BLaER1 treated with 17β-estradiol and CSF1 and Interleukin-3, amounts not matched to agents 10 nM and 100 nM (cell line): ENCODE results near the gene LRP8.
A peak's percentile ranks its signal among the peaks of the same experiment; 100 is the strongest.

Source experiments
- H3K27ac ChIP-seq, 11 experiments: shearing (Covaris generic); formaldehyde crosslinking; 2 replicates each; pipeline ENCODE4 v1.8.1; 2022
- H3K27me3 ChIP-seq, 11 experiments: shearing (Covaris generic); formaldehyde crosslinking; 2 replicates each; pipeline ENCODE4 v1.8.1; 2022
- H3K36me3 ChIP-seq, 11 experiments: shearing (Covaris generic); formaldehyde crosslinking; 2 replicates each; pipeline ENCODE4 v1.8.1; 2022
- H3K4me1 ChIP-seq, 10 experiments: shearing (Covaris generic); formaldehyde crosslinking; 2 replicates each; pipeline ENCODE4 v1.8.1; 2022
- H3K4me2 ChIP-seq, 11 experiments: shearing (Covaris generic); formaldehyde crosslinking; 2 replicates each; pipeline ENCODE4 v1.8.1; 2022
- H3K4me3 ChIP-seq, 10 experiments: shearing (Covaris generic); formaldehyde crosslinking; 2 replicates each; pipeline ENCODE4 v1.8.1; 2022
- H3K9ac ChIP-seq, 11 experiments: shearing (Covaris generic); formaldehyde crosslinking; 2 replicates each; pipeline ENCODE4 v1.8.1; 2022
- H3K9me3 ChIP-seq, 11 experiments: shearing (Covaris generic); formaldehyde crosslinking; replicated peaks in 1 of 11; 2 replicates each; pipeline ENCODE4 v1.8.1; 2022
- H4K20me1 ChIP-seq, 11 experiments: shearing (Covaris generic); formaldehyde crosslinking; 2 replicates each; pipeline ENCODE4 v1.8.1; 2022
- Cebpa-rat ChIP-seq, 11 experiments: shearing (Covaris generic); IDR thresholded peaks; 2 replicates each; pipeline ENCODE4 v1.8.1; 2022

The LRP8 gene

GRCh38 chr1:53294567-53294966 lies 33.3 kb downstream of the LRP8 start:
- Histone ChIP-seq H3K4me3 (no peak overlapping the region), H3K36me3 (peaks cover 1 to 63% (median 32%) of the 10 kb centered on the region in 11 experiments; a peak in 20 of 22 replicates), H3K27me3 (no peaks in the 10 kb centered on the region), H3K4me2 (peak overlapping the region; percentile 74 to 89 (median 84)), H3K9ac (peak overlapping the region in 4 of 11 experiments; percentile 17 to 33 (median 26); a peak in 2 of 22 replicates), H3K4me1 (peaks cover 71 to 93% (median 81%) of the 10 kb centered on the region in 10 experiments), H3K9me3 (no peaks in the 10 kb centered on the region), H3K27ac (peak overlapping the region in 8 of 11 experiments; percentile 1 to 65 (median 41); a peak in 8 of 22 replicates), H4K20me1 (peaks cover 0 to 100% (median 99%) of the 10 kb centered on the region in 11 experiments; a peak in 18 of 22 replicates)
- no peak for TF ChIP-seq Cebpa-rat (IDR thresholded peaks at IDR 0.05)

DNA sequence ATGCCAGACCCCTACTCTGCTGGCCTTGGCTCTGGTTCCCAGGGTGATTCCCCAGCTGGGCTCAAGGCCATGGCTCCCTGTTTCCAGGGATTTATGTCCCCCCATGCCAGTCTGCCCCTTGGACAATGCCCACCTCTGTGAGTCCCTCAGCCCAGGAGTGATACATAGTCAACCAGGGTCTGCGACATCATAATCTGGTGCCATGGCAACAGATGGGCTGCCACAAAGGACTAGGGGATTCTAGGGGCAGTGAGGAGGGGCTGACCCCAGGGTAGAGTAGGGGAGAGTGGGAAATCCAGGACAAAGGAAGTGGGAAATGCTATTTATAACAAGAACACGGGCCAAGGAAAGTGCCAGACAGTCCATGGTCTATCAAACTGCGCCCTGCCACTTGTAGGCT lies 33.8 kb downstream of the LRP8 start:
- H3K4me1 ChIP-seq, result peaks cover 70 to 88% (median 76%) of the 10 kb centered on the region in 10 experiments
- TF ChIP-seq Cebpa-rat (IDR thresholded peaks at IDR 0.05), result no peak
- no peaks in the 10 kb centered on the region for H3K9me3 ChIP-seq
- peaks cover 6 to 65% (median 37%) of the 10 kb centered on the region in 11 experiments; a peak in 20 of 22 replicates for H3K36me3 ChIP-seq
- H3K27me3 ChIP-seq, result no peaks in the 10 kb centered on the region
- no peak overlapping the region for H3K4me3 ChIP-seq
- H3K9ac ChIP-seq, result peak overlapping the region in 3 of 11 experiments; percentile 22 to 41 (median 30); a peak in 2 of 22 replicates
- peak overlapping the region in 10 of 11 experiments; percentile 1 to 65 (median 28); a peak in 14 of 22 replicates for H3K27ac ChIP-seq
- peak overlapping the region; percentile 74 to 89 (median 84) for H3K4me2 ChIP-seq
- H4K20me1 ChIP-seq, result peaks cover 0 to 100% (median 97%) of the 10 kb centered on the region in 11 experiments; a peak in 18 of 22 replicates

GRCh38 chr1:53293123-53293522 lies 34.7 kb downstream of the LRP8 start:
- Histone ChIP-seq H3K9ac (peak overlapping the region in 10 of 11 experiments; percentile 6 to 54 (median 35); a peak in 14 of 22 replicates), H3K36me3 (peaks cover 15 to 65% (median 46%) of the 10 kb centered on the region in 11 experiments; a peak in 21 of 22 replicates), H3K27me3 (no peaks in the 10 kb centered on the region), H3K4me2 (peak overlapping the region; percentile 74 to 89 (median 84)), H3K9me3 (no peaks in the 10 kb centered on the region), H3K27ac (peak overlapping the region in 10 of 11 experiments; percentile 11 to 65 (median 37); a peak in 19 of 22 replicates), H4K20me1 (peaks cover 0 to 100% (median 90%) of the 10 kb centered on the region in 11 experiments; a peak in 18 of 22 replicates), H3K4me1 (peaks cover 61 to 79% (median 66%) of the 10 kb centered on the region in 10 experiments), H3K4me3 (no peak overlapping the region; a peak in 1 of 20 replicates)
- no peak for TF ChIP-seq Cebpa-rat (IDR thresholded peaks at IDR 0.05)

DNA sequence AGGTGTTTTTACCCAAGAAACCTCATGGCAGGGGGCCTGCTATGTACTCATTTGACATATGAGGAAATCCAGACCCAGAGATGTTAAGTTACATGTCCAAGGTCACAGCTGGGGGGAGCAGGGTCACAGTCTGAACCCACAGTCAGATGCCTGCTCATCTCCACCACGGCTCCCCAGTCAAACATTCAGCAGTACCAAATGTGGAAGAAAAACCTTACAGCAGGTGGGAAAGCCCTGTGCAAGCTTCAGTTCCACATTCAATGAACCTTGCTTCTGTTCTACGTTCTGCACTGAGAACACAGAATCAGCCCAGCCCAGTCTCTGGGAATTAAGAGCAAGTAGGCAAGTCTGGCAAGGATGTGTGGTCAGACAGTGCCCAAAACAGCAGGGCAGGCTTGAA lies 35.2 kb downstream of the LRP8 start:
- H3K9ac ChIP-seq, result peak overlapping the region in 10 of 11 experiments; percentile 6 to 54 (median 35); a peak in 11 of 22 replicates
- H3K4me3 ChIP-seq, result no peak overlapping the region; a peak in 1 of 20 replicates
- H3K27ac ChIP-seq, result peak overlapping the region in 10 of 11 experiments; percentile 11 to 65 (median 37); a peak in 16 of 22 replicates

DNA sequence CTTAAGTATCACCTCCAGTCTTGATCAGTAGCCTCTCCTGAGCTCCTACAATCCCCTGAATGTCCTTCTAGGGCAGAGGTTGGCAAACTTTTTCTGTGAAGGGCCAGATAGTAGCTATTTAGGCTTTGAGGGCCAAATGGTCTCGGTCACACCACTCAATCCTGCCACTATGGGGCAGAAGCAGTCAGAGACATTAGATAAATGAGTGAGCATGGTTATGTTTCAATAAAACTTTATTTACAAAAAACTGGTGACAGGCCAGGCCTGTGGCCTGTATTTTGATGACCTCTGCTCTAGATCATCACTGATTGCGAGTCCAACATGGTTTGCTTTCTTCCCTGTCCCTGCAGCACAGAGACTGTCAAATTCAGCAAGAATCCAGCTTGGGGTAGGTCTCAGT lies 36.3 kb downstream of the LRP8 start:
- H3K9me3 ChIP-seq, result no peaks in the 10 kb centered on the region
- H3K4me2 ChIP-seq, result peak overlapping the region in 2 of 11 experiments; percentile 84 to 89; a peak in 3 of 22 replicates
- H3K4me3 ChIP-seq, result no peak overlapping the region
- no peaks in the 10 kb centered on the region for H3K27me3 ChIP-seq
- H3K36me3 ChIP-seq, result peaks cover 23 to 65% (median 57%) of the 10 kb centered on the region in 11 experiments; a peak in 21 of 22 replicates
- H4K20me1 ChIP-seq, result peaks cover 0 to 96% (median 80%) of the 10 kb centered on the region in 11 experiments; a peak in 18 of 22 replicates
- peak overlapping the region in 3 of 11 experiments; percentile 11 to 32 (median 27); a peak in 1 of 22 replicates for H3K9ac ChIP-seq
- H3K4me1 ChIP-seq, result peaks cover 47 to 64% (median 53%) of the 10 kb centered on the region in 10 experiments
- peak overlapping the region in 3 of 11 experiments; percentile 11 to 65 (median 20); a peak in 2 of 22 replicates for H3K27ac ChIP-seq
- TF ChIP-seq Cebpa-rat (IDR thresholded peaks at IDR 0.05), result no peak

More for the DNA sequence above, 35.2 kb downstream of the LRP8 start:
- Histone ChIP-seq H3K4me1 (peaks cover 56 to 74% (median 62%) of the 10 kb centered on the region in 10 experiments), H3K4me2 (peak overlapping the region; percentile 74 to 89 (median 84)), H3K36me3 (peaks cover 15 to 66% (median 48%) of the 10 kb centered on the region in 11 experiments; a peak in 21 of 22 replicates), H4K20me1 (peaks cover 0 to 98% (median 86%) of the 10 kb centered on the region in 11 experiments; a peak in 18 of 22 replicates), H3K9me3 (no peaks in the 10 kb centered on the region), H3K27me3 (no peaks in the 10 kb centered on the region)
- no peak for TF ChIP-seq Cebpa-rat (IDR thresholded peaks at IDR 0.05)

DNA sequence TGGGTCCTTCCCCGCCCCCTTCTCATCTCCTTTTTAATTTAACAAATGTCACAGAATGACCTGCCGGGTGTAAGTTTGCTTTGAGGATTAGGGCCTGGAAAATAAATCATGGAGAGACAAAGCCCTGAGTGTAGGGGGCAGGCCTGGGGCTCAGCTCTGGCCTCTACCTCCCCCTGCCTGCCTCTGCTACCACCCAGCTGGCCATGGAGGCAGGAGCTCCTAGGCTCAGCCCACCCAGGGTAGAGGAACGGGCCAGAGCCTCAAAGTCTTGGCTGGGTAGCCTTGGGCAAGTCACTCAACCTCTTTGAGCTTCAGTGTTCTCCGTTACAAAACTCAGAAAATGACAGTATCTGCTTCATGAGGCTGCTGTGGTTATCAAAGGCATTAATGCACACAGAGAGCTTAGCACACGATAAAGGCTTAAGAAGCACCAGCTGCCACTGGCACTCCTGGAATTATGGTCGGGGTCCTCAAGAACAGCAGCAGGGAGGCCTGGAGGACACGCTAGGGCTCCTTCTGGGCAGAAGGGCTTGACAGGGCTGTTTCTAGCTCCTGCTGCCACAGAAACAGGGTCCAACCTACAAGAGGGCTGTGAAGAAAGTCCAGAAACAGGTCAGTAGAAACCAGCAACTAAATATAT lies 39.0 kb downstream of the LRP8 start:
- TF ChIP-seq Cebpa-rat (IDR thresholded peaks at IDR 0.05), result no peak
- H3K4me1 ChIP-seq, result peaks cover 21 to 37% (median 26%) of the 10 kb centered on the region in 10 experiments
- H3K4me3 ChIP-seq, result no peak overlapping the region
- peaks cover 0 to 80% (median 53%) of the 10 kb centered on the region in 11 experiments; a peak in 18 of 22 replicates for H4K20me1 ChIP-seq
- H3K27ac ChIP-seq, result no peak overlapping the region
- peak overlapping the region in 1 of 11 experiments; percentile 18; a peak in 1 of 22 replicates for H3K9ac ChIP-seq
- no peak overlapping the region for H3K4me2 ChIP-seq
- H3K27me3 ChIP-seq, result no peaks in the 10 kb centered on the region
- peaks cover 44 to 89% (median 79%) of the 10 kb centered on the region in 11 experiments for H3K36me3 ChIP-seq
- no peaks in the 10 kb centered on the region; a peak in 2 of 22 replicates for H3K9me3 ChIP-seq

DNA sequence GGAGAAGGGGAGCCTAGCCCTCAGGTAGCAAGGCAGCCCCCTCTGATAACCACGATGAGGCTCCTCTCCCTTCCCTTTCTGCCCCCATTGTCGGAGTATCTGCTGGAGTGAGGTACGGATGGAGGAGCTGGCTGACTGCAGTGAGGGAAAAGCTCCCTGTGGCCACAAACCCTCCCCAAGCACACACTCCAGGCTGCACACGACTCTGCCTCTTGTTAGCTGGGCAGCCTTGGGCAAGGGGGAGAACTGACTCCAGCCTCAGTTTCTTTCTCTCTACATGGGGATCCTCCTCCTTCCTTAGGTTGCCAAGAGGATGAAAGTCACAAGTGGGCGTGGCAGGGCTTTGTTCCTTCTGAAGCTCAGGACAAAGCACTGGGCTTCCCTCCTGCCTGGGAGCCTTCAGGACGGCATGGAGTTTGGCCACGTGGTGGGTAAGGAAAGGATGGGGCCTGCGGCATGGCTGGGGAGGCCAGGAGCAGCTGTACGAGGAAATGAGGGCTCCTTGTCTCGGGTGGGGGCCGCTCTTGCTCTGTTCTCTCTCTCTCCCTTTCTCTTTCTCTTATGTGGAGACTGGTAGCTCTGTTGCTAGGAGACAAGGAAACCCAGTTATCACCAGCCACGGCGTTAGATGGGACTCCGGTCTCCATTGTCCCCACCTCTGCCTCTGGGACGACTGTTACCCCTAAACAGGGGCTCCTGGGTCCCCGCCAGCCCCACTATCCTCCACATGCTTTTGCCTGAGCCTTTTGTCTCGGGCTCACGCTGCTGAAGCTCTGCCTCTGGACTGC lies 39.7 kb downstream of the LRP8 start:
- H3K4me3 ChIP-seq, result no peak overlapping the region
- H3K4me1 ChIP-seq, result peaks cover 13 to 30% (median 19%) of the 10 kb centered on the region in 10 experiments
- no peaks in the 10 kb centered on the region for H3K27me3 ChIP-seq
- H3K9me3 ChIP-seq, result no peaks in the 10 kb centered on the region; a peak in 2 of 22 replicates
- peaks cover 0 to 72% (median 46%) of the 10 kb centered on the region in 11 experiments; a peak in 18 of 22 replicates for H4K20me1 ChIP-seq
- peak overlapping the region in 1 of 11 experiments; percentile 18; a peak in 1 of 22 replicates for H3K9ac ChIP-seq
- no peak for TF ChIP-seq Cebpa-rat (IDR thresholded peaks at IDR 0.05)
- no peak overlapping the region; a peak in 1 of 22 replicates for H3K27ac ChIP-seq
- H3K36me3 ChIP-seq, result peaks cover 44 to 88% (median 79%) of the 10 kb centered on the region in 11 experiments
- H3K4me2 ChIP-seq, result no peak overlapping the region

DNA sequence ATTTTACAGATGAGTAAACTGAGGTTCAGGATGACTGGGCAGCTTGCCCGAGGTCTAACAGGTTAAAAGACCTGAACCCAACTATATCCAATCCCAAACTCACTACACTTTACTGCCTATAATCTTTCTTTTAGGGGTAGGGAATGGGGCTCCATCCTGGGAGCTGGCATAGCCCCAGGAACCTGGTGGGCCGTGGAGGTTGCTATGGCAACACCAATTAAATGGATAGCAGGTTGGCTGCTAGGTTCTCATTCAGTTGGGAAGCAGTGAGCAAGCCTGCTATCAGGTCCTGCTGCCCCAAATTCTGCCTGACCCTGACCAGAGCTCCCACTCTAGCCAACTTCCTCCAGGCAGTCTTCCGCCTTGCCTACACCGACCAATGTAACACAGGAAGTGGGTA lies 40.9 kb downstream of the LRP8 start:
- Histone ChIP-seq H4K20me1 (peaks cover 0 to 70% (median 38%) of the 10 kb centered on the region in 11 experiments; a peak in 18 of 22 replicates), H3K27me3 (no peaks in the 10 kb centered on the region), H3K4me2 (no peak overlapping the region), H3K4me1 (peaks cover 1 to 18% (median 7%) of the 10 kb centered on the region in 10 experiments; a peak in 18 of 20 replicates), H3K4me3 (no peak overlapping the region), H3K27ac (no peak overlapping the region), H3K9ac (no peak overlapping the region), H3K9me3 (no peaks in the 10 kb centered on the region; a peak in 2 of 22 replicates), H3K36me3 (peaks cover 48 to 93% (median 88%) of the 10 kb centered on the region in 11 experiments)
- no peak for TF ChIP-seq Cebpa-rat (IDR thresholded peaks at IDR 0.05)
